NT2/D1 (cell line): Measurements from ENCODE around the gene GNAO1.

Experiments
- SUZ12 ChIP-seq: IDR thresholded peaks from 2 replicates; pipeline ENCODE4 v1.6.1; 2011; ENCODE audit not compliant: insufficient read length, insufficient read depth; ENCODE audit errors: extremely low read depth
- ZNF274 ChIP-seq: IDR thresholded peaks from 2 replicates; pipeline ENCODE4 v1.6.1; 2011; ENCODE audit warnings: mild to moderate bottlenecking, low read depth, low read length

DNA sequence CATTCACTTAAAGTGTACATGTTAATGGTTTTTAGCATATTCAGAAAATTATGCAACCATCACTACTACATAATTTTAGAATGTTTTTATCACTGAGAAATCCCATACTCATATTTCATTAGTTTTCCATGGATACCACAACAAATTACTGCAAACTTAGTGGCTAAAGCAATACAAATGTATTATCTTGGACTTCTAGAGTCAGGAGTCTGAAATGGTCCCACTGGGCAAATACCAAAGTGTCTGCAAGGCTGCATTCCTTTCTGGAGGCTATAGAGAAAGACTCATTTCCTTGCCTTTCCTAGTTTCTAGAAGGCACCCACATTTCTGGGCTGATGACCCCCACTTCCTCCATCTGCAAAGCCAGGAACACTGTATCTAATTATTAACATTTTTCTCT lies 16.9 kb upstream of the GNAO1 start:
- no peak for TF ChIP-seq ZNF274
- no peak for TF ChIP-seq SUZ12
